NK-92 treated with Interleukin-12 subunit alpha and Interleukin-12 subunit beta, amount 100 ng/mL, for 24 hours (cell line): ENCODE measurements around the gene FARS2.

ENCODE experiments used
- DNase-seq: peaks from one replicate; lab custom pipeline; 2025; lab: John Stamatoyannopoulos, UW

The FARS2 gene

DNA sequence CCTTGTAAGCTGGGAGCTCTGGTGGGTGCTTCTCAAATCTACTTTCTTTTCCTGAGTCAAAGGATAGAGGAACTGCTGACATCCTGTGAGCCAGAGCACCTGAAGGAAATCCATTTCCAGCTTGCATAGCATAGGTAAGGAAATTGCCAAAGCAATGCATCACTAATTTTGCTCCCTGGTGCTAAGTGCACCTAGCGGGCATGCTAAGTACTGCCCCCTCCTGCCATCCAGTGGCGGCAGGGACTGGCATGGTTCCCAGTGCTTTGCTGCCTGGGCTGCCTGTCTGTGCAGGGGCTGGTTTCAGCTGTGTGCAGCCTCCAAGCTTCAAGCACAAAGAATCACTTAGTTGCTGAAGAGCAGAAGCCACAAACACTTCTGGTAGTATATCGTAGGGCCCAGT, 63.9 kb downstream of the FARS2 start:
- no peak for DNase-seq

DNA sequence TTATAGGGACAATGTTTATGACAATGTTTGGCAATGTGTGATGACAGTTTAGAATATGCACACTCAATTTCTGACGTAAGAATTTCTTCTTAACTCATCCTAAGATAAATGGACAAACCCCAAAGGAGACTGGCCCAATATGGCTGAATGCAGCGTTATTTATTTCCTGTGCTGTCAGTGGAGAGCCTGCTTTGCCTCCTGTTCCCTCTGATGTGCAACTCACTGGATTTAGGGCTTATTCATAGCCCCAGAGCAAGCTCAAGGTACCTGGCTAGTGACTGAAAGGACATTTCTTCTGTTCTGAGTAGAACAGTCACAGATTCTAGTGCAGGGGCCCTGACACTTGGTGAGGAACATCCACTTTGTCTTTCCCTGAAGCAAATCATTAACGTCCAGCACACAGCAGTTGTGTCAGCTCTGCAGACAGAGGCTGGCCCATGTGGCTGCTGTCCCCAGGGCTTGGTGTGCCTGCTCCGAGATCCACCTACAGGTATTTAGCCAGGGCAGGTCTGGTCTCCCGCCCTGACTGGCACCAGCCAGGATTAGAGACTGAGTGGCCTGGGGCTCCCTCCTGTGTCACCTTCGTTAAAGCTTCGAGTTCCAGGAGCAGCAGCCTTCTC, 64.8 kb downstream of the FARS2 start:
- no peak for DNase-seq

DNA sequence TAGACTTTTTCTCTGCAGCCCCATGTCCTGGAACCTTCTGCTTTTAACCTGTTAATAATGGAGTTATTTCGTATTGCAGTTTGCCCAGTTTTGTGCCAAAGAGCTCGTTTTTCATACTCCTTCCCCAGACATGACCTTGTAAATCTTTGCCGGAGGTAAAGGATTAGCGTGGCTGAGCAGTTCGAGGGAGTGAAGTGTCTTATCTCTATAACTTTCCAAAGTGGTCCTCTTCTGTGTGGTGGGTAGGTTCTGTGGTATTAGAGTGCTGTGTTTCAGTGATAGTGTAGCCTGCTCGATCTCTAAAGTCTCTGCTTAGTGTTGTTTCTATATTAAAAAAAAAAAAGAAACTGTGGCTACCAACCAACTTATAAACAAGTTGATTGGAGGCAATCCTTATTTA, 67.5 kb downstream of the FARS2 start:
- no peak for DNase-seq

GRCh38 chr6:5331845-5332442, 70.6 kb downstream of the FARS2 start:
- no peak for DNase-seq

- no peak for DNase-seq
Measured at GRCh38 chr6:5333658-5334057, 72.3 kb downstream of the FARS2 start.

DNA sequence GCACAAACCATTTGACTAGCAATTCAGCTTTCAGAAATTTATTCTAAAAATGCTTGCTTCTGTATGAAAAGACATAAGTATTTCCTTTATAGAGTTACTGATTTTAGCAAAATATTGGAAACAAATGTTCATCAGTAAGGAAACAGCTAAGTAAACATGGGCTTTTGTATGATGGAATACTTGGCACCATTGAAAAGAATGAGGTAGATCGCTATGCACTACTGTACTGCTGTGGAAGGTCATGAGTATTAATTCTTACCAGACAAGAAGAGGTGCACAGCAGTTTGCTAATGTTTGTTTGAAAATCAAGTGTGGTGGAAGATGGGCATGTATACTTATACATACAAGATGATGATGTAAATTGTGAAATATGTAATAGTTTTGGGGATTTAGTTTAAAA, 73.0 kb downstream of the FARS2 start:
- DNase-seq, result no peak

DNA sequence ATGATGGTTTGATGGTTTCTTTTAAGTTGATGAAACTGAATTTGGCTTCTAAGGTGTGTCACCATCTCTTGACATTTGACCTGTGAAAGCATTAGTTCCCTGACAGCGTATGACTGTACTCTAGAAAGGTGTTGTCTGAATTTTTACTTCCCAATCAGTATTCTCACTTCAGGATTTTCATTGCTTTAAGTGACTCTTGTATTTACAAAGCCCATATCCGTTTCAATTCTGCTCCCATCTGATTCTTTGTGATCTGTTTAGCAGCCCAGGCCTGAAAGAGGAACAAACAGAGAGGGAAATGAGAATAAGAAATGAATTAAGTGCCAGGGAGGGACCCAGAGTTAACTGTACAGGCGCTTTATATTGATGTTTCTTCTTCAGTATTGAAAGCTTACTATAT, 73.7 kb downstream of the FARS2 start:
- no peak for DNase-seq

DNA sequence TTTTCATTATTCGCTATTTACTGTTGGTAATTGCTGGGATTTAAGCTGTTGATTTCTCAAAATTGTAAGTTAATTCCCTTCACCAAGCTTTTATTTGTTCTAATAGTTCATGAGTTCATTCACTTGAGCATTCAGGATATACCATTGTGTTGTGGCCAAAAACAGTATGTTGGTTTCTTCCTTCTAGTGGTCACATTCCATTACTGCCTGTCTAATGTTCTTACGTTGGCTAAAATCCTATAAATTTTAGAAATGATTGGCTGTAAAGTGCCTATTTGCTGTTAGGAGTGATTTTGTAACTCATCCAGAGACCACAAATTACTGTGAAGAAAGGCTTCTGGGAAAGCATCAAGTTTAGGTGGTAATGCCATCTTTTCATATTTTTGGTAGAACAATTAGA, 76.3 kb downstream of the FARS2 start:
- DNase-seq, result no peak

DNA sequence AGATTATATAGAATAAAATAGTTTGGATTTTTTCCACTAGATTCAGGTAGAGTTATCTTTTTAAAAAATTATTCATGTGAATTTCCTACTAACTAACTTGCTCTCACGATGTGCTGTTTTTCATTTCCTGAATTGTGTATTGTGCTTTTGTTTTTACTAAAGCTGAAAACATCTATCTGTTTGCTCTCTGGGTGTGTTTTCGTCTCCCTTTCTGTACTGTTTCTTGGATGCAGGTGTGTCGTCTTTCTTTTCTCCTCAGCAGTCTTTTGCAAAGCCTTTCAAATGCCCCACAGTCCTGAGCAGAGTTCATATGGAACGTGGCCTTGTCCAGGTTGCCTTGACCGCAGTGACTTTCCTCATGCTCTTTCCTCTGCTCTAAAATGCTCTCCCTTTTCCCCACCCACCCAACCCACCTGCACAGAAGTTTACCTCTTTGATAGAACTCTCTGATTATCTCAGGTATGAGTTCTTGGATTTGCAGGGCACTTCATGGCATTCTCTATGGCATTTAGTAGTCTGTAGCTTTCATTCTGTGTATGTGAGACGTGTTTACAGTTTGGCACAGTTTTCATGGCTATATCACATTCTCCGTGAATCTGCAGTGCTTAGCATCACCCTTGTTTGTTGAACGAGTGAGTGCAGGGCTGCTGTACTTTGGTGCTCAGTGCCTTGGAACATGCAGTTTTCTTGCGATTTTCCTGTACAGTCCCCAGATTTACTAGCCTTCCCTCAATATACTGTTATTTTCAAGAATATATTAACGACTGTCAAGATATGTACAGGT, 77.1 kb downstream of the FARS2 start:
- DNase-seq, result no peak

DNA sequence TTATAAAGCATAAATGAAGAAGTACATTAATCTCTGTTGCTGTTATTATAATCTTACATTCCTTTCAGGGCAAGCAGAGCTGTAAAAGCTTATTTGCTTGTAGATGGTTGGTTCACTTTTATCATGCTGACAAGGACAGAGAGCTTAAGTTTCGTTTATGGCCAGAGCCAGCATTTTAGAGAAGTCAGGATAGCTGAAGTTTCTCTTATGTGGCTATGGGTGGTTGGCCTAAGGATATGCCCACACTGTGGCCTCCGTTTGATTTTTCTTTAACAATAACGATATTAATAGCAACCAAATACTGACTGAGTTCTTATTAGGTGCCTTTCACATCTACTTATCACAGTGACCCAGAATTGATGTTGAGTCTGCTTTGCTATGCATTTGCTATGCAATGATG, 78.5 kb downstream of the FARS2 start:
- DNase-seq, result no peak

DNA sequence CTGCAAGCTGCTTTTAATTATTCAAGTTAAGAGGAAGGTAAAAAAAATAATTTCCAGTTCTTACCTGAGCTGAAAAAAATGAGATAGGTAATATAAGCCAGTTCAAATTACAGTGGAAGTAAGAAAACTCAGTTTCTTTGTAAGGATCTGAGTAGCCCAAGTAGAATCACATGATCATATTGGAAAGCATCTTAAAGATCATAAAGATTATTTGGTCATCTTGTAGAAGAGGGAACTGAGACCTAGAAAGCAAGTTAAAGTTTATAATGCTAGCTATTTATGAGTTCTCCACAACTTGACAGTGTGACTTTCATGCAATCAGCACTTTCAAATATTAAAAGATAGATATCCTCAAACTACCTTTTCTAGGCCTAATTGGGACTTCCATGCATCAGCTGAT, 80.5 kb downstream of the FARS2 start:
- no peak for DNase-seq

DNA sequence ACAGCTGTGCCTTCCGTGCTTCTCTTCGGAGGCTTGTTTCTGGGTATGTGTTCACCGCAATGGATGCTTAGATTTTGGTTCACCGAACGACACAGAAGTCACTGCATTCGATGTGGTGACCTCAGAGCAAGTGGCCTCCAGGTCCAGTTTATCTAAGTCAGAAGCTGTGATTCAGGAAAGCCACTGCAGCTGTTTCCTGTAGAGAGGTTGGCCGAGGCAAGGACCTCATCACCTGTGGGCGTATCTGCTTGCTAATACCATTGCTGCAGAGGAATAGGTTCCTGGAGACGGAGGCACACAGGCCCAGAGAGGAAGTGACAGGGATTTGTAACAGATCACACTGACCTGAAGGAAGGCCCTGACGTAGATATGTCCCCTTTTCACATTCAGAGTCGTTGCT, 82.7 kb downstream of the FARS2 start:
- no peak for DNase-seq

- DNase-seq, result no peak
Measured at GRCh38 chr6:5345324-5345723, 84.0 kb downstream of the FARS2 start.

DNA sequence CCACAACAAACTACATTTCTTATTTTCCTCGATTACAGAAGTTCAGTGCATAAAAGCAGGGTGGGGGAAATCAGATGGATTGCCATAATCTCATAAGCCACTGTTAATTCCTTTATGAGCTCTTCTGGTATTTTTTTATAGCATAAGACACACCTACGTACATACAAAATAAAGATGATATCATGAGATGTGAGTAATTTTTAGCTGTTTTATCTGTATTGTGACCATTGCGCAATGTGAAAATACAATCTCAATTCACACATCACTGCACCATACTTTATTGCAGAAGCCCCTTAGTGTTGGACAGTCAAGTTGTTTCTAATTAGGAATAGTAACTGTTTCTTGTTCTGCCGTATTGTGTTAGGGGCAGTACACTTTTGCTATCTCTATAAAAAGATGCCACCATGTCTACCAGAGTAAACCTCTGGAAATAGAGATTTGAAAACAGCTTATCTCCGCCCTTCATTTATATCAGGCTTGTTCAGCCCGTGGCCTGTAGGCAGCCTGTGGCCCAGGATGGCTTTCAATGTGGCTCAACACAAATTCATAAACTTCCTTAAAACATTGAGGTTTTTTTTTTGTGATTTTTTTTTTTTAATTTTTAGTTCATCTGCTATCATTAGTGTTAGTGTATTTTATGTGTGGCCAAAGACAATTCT, 90.4 kb downstream of the FARS2 start:
- no peak for DNase-seq

DNA sequence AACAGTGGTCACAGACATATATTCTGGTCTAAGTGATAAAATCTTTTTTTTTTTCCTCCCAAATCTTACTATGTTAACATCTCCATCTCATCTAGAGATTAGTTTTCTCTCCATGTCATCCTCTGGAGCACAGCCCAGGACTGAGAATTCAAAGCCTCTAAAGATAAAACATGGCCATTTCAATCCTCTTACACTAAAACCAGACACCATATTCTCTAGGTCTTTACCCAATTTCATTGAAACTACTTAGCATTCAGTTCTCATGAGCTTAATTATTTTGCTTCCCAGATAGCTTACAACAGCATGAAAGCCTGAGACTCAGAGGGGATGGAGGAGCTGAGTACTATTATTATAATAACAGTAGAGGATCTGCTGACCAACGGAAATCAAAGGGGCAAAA, 92.7 kb downstream of the FARS2 start:
- no peak for DNase-seq

GRCh38 chr6:5357486-5357885, 96.2 kb downstream of the FARS2 start:
- DNase-seq, result no peak

- DNase-seq, result no peak
Measured at GRCh38 chr6:5359417-5359816, 98.1 kb downstream of the FARS2 start.

DNA sequence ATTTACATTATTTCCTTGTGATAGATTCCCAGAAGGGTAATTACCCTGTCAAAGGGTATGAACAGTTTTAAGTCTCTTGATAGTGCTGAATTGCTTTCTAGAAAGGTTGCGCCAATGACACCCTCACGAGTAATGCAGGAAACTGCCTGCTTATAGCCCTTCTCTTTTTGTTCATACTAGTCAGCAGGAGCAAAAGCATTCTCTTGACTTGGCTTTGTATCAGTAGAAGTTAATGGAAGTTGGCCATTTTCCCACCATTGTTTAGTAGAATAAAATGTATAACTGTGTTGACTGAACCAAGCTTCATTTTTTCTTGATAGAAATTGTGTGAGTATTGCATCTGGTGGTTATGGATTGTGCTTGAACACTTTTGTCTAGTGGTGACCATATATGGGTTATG, 100.1 kb downstream of the FARS2 start:
- DNase-seq, result no peak

GRCh38 chr6:5365436-5366195, 104.3 kb downstream of the FARS2 start:
- DNase-seq, result no peak

- DNase-seq, result no peak
Measured at GRCh38 chr6:5366941-5367340, 105.6 kb downstream of the FARS2 start.

DNA sequence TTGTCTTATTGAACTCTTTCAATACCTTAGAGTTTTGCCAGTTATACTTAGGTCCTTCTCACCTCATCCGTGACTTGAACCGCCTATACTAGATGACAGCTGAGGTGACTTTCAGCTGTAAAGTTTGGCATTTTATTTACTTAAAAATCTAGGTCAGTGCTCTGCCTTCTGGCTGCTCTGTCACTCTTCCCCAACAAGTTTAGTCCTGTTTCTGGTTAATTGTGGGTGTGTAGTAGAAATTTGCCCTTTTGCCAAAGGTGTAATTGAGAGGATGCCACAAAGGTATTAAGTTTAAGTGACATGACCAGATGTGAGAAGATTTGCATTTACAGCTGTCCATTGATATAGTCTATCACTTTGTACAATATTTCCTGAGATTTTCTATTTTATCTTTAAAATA, 106.2 kb downstream of the FARS2 start:
- DNase-seq, result no peak

GRCh38 chr6:5373430-5373829, 112.1 kb downstream of the FARS2 start:
- no peak for DNase-seq
